ENCODE measurements around the gene RECQL.

RECQL gene

GRCh38 chr12:21501258-21502163 is at the start of gene RECQL, which contains the start of gene GOLT1B:
RECQL (minus strand) TSS chr12:21501635; CDS start chr12:21499570, 2,065 bp downstream.
GOLT1B (plus strand) TSS chr12:21501789; CDS start chr12:21501924, 135 bp downstream.
- DNase-seq (ENCODE audit: low spot score) = peak; percentile 94

- no peak for DNase-seq (ENCODE audit: low spot score)
These were observed 46.0 kb upstream of the RECQL start for GRCh38 chr12:21547437-21547836.

GRCh38 chr12:21546716-21547115 is 45.3 kb upstream of the RECQL start:
- no peak for DNase-seq (ENCODE audit: low spot score)

GRCh38 chr12:21545557-21545956 is 44.1 kb upstream of the RECQL start:
- DNase-seq (ENCODE audit: low spot score) = no peak

- no peak for DNase-seq (ENCODE audit: low spot score)
These were observed 41.7 kb upstream of the RECQL start for GRCh38 chr12:21543151-21543550.

- no peak for DNase-seq (ENCODE audit: low spot score)
These were observed 41.0 kb upstream of the RECQL start for GRCh38 chr12:21542403-21542802.

GRCh38 chr12:21541773-21542172 is 40.3 kb upstream of the RECQL start:
- DNase-seq (ENCODE audit: low spot score) = no peak

- DNase-seq (ENCODE audit: low spot score) = no peak
These were observed 38.4 kb upstream of the RECQL start for GRCh38 chr12:21539797-21540196.

GRCh38 chr12:21538061-21538653 is 36.7 kb upstream of the RECQL start:
- DNase-seq (ENCODE audit: low spot score) = no peak

GRCh38 chr12:21529456-21529855 is 28.0 kb upstream of the RECQL start:
- DNase-seq (ENCODE audit: low spot score) = no peak

GRCh38 chr12:21528953-21529352 is 27.5 kb upstream of the RECQL start:
- DNase-seq (ENCODE audit: low spot score) = no peak

- DNase-seq (ENCODE audit: low spot score) = peak; percentile 87
These were observed 26.2 kb upstream of the RECQL start for GRCh38 chr12:21527451-21528180.

GRCh38 chr12:21526721-21527345 is 25.4 kb upstream of the RECQL start:
- no peak for DNase-seq (ENCODE audit: low spot score)

GRCh38 chr12:21526053-21526452 is 24.6 kb upstream of the RECQL start, which contains the start of gene SPX:
SPX (plus strand) TSS chr12:21526296; CDS start chr12:21526473, 177 bp downstream.
- DNase-seq (ENCODE audit: low spot score) = no peak

GRCh38 chr12:21523148-21523547 is 21.7 kb upstream of the RECQL start:
- no peak for DNase-seq (ENCODE audit: low spot score)

GRCh38 chr12:21521541-21521940 is 20.1 kb upstream of the RECQL start:
- no peak for DNase-seq (ENCODE audit: low spot score)

GRCh38 chr12:21518451-21518850 is 17.0 kb upstream of the RECQL start:
- no peak for DNase-seq (ENCODE audit: low spot score)

- DNase-seq (ENCODE audit: low spot score) = no peak
These were observed 14.8 kb upstream of the RECQL start for GRCh38 chr12:21516281-21516680.

- DNase-seq (ENCODE audit: low spot score) = no peak
These were observed 8.3 kb upstream of the RECQL start for GRCh38 chr12:21509768-21510167.

GRCh38 chr12:21507849-21508248 is 6.4 kb upstream of the RECQL start:
- DNase-seq (ENCODE audit: low spot score) = no peak

GRCh38 chr12:21505888-21506287 is 4.5 kb upstream of the RECQL start:
- no peak for DNase-seq (ENCODE audit: low spot score)

- DNase-seq (ENCODE audit: low spot score) = no peak
These were observed 1.4 kb upstream of the RECQL start for GRCh38 chr12:21502872-21503271.

All from D341Med (cell line).